ENCODE measurements around the gene MASP1.
A peak's percentile ranks its signal among the peaks of the same experiment; 100 is the strongest.

DNA sequence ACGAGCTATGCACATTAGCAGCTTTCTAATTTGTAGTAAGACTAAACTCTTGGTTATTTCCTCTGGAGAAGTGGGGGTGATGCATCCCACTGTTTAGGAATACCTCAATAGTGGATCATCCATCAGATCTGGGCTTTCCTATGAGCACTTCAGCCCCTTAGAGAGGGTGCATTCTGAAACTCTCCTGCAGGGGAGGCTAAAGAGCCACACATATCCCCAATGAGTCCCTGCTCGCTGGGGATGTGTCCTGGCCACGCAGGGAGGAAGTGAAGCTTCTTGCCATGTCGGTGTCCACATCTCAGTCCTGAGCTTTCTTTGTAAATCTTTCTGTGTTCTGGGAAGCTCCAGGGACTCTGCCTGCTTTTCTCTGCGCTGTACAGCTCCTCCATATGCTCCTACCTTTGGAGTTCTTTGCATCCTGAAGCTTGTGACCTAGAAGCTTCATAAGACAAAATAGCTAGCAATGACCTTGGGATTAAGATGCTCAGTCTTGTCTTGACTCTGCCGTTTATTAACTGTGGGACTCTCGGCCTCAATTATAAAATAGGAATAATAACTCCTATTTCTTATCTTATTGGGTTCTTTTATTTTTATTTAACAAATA is 28.3 kb upstream of the MASP1 start:
- TF ChIP-seq FOXM1 (IDR thresholded peaks at IDR 0.05; ENCODE audit: borderline replicate concordance, low read depth) = no peak
- TF ChIP-seq EP300 (IDR thresholded peaks at IDR 0.05; ENCODE audit: borderline replicate concordance) = no peak
- TF ChIP-seq CREB1 (IDR thresholded peaks at IDR 0.05; ENCODE audit: low read depth) = no peak
- peak; percentile 65 for TF ChIP-seq RAD21 (IDR thresholded peaks at IDR 0.05; ENCODE audit: low read depth)
- TF ChIP-seq, protein P1, sequence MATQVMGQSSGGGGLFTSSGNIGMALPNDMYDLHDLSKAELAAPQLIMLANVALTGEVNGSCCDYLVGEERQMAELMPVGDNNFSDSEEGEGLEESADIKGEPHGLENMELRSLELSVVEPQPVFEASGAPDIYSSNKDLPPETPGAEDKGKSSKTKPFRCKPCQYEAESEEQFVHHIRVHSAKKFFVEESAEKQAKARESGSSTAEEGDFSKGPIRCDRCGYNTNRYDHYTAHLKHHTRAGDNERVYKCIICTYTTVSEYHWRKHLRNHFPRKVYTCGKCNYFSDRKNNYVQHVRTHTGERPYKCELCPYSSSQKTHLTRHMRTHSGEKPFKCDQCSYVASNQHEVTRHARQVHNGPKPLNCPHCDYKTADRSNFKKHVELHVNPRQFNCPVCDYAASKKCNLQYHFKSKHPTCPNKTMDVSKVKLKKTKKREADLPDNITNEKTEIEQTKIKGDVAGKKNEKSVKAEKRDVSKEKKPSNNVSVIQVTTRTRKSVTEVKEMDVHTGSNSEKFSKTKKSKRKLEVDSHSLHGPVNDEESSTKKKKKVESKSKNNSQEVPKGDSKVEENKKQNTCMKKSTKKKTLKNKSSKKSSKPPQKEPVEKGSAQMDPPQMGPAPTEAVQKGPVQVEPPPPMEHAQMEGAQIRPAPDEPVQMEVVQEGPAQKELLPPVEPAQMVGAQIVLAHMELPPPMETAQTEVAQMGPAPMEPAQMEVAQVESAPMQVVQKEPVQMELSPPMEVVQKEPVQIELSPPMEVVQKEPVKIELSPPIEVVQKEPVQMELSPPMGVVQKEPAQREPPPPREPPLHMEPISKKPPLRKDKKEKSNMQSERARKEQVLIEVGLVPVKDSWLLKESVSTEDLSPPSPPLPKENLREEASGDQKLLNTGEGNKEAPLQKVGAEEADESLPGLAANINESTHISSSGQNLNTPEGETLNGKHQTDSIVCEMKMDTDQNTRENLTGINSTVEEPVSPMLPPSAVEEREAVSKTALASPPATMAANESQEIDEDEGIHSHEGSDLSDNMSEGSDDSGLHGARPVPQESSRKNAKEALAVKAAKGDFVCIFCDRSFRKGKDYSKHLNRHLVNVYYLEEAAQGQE (IDR thresholded peaks at IDR 0.05; ENCODE audit: low read depth) = no peak
- no peak for TF ChIP-seq ZBTB7A (IDR thresholded peaks at IDR 0.05; ENCODE audit: low read depth)
- TF ChIP-seq, protein P2, sequence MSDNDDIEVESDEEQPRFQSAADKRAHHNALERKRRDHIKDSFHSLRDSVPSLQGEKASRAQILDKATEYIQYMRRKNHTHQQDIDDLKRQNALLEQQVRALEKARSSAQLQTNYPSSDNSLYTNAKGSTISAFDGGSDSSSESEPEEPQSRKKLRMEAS (IDR thresholded peaks at IDR 0.05) = no peak
- TF ChIP-seq CEBPB (IDR thresholded peaks at IDR 0.05) = no peak
- no peak for TF ChIP-seq EGR1 (IDR thresholded peaks at IDR 0.05)
- TF ChIP-seq, protein P3, sequence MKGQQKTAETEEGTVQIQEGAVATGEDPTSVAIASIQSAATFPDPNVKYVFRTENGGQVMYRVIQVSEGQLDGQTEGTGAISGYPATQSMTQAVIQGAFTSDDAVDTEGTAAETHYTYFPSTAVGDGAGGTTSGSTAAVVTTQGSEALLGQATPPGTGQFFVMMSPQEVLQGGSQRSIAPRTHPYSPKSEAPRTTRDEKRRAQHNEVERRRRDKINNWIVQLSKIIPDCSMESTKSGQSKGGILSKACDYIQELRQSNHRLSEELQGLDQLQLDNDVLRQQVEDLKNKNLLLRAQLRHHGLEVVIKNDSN (IDR thresholded peaks at IDR 0.05) = no peak
- no peak for TF ChIP-seq TAF1 (IDR thresholded peaks at IDR 0.05; ENCODE audit: low read depth)
- TF ChIP-seq YY1 (IDR thresholded peaks at IDR 0.05; ENCODE audit: low read depth) = no peak
- no peak for TF ChIP-seq TCF12 (IDR thresholded peaks at IDR 0.05; ENCODE audit: low read depth)
- no peak for TF ChIP-seq NFIC (IDR thresholded peaks at IDR 0.05)
